Measurements from ENCODE around the gene HSPA12A. TPM values are rescaled to one million over a fixed set of nuclear protein-coding genes. Genes with fewer than 3 reads are reported as not detected.

Gene HSPA12A
- polyA plus RNA-seq, 4 donors: 19.9 to 49.7 (median 35.7) TPM

GRCh38 chr10:116744163-116744753, 1.9 kb upstream of the HSPA12A start:
- DNase-seq (ENCODE audit: low read depth in 4 of 4, low spot score in 3 of 4): no peak

DNA sequence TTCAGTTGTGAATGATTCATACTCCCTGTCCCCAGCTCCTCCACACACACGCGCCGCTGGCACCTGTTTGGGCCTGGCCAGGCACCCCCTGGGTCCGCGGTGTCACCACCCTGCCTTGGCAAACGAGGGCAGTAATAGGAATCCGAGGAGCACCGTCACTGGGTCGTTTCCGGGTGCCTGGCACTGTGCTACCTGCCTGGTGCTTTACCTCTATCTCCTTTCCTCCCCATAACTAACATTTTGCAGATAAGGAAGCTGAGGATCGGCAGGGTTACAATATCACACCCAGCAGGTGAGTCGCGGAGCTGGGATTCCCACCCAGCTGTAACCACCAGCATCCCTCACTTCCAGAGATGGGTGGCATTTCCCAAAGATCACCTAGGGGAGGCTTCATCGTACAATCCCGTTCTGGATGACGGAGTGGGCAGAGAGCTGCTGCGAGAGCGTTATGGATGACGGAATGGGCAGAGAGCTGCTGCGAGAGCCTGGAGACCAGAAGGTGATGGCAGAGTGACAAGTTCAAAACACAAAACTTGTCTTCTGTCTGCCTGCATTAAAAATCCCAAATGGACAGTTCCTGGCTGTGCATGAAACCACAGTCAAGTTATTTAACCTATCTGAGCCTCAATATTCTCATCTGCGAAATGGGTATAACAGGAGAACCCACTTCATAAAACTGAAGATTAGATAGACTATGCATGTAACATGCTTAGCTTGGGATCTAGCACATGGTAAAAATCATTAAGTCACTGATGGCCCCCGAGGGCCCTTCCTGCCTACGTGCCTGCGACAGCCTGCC, 1.1 kb upstream of the HSPA12A start:
- no peak for DNase-seq (ENCODE audit: low read depth in 4 of 4, low spot score in 3 of 4)

DNA sequence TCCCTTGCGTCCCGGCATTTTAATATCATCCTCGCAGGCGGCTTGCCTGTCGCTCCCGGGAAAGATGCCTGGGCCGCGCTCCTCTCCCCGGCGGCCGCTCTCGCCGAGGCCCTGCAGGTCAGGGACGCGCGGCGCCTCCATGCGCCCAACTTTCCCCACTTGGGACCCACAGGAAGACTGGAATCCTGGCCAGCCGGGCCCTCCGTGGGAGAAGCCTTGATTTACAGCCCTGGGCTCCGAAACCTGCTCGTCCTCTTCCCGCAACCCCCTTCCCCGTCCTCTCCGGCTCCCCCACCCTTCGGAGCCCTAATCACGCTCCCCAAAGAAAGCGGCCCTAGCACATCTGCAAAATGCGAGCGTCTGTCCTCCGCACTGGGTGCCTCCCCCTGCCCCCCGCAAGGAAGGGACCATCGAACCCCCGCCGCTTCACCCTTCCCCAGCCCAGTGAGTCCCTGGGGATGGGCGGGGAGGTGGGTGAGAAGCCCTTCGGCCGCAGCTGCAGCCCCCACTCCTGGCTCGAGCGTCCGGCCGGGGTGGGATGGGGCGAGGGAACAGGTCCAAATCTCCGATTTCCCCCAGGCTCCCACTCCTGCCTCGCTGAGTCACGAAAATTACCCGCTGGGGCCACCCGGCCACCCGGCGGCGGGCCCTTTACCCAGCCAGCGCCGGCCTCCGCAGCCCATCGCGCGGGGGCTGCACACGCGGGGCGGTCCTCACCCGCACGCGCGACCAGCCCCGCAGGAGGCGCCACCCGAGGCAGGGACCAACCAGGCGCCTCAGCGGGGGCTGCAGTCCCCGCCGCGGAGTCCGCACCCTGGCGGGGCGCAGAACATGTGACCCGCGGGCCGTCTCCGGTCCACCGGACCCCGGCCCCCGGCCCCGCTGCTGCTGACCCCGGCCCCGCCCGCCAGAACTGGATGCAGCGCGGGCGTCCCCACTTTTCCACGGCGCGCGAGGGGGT, 695 bp downstream of the HSPA12A start:
- no peak for DNase-seq (ENCODE audit: low read depth in 4 of 4, low spot score in 3 of 4)

GRCh38 chr10:116740971-116741370, 1.4 kb downstream of the HSPA12A start:
- no peak for DNase-seq (ENCODE audit: low read depth in 4 of 4, low spot score in 3 of 4)

GRCh38 chr10:116738339-116738738, 4.0 kb downstream of the HSPA12A start:
- DNase-seq (ENCODE audit: low read depth in 4 of 4, low spot score in 3 of 4): no peak

DNA sequence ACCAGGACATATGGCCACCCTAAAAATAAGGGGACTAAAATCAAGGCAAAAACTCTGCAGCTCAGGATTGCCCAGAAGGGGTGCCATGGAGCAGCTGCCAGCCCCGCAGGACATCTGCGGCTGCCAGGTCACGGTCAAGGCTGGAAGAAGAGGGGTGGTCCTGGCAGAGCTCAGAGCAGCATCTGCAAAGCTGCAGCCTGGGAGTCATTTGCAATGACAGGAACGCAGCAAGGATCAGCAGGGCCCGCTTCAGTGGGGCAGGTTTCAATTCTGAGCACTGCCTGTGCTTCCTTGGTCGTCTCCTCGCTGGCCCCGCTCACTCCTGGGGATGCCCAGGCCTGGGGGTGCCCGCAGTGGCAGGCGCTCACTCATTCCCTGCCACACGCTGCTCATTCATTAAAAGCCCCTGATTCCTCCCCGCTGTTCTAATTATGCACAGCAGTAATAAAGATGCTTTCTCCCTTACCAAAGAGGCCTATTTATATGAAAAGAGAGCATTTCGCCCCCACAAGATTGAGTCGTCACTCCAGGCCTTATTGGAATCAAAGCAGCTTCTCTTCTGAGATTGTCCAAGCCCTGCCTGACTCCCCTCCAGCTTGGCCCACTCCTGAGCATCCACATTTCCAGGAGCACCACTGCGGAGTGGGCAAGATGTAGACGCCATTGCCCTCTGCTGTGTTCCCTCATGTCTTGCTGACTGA, 4.6 kb downstream of the HSPA12A start:
- DNase-seq (ENCODE audit: low read depth in 4 of 4, low spot score in 3 of 4): no peak

- DNase-seq (ENCODE audit: low read depth in 4 of 4, low spot score in 3 of 4): no peak
Measured at GRCh38 chr10:116733566-116733965, 8.8 kb downstream of the HSPA12A start.

DNA sequence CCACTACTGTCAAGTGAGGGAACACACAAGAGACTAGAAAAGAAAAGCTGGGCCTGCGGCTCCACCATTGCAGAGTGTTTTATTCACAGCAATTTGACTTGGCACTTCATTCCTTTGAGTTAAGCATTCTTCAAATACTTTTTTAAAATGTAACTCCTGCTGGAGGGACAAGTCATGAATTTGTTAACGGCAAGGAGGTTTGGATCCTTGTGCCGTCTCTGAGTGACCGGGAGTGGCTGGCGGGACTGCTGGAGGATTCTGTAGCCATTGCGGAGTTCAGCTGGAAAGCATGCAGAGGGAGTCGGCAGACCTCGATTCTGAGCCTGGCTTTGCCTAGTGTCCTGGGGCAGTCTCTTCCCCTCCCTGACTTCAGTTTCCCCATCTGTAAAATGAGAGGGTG, 9.8 kb downstream of the HSPA12A start:
- DNase-seq (ENCODE audit: low read depth in 4 of 4, low spot score in 3 of 4): no peak

- DNase-seq (ENCODE audit: low read depth in 4 of 4, low spot score in 3 of 4): no peak
Measured at GRCh38 chr10:116730464-116731260, 11.7 kb downstream of the HSPA12A start.

DNA sequence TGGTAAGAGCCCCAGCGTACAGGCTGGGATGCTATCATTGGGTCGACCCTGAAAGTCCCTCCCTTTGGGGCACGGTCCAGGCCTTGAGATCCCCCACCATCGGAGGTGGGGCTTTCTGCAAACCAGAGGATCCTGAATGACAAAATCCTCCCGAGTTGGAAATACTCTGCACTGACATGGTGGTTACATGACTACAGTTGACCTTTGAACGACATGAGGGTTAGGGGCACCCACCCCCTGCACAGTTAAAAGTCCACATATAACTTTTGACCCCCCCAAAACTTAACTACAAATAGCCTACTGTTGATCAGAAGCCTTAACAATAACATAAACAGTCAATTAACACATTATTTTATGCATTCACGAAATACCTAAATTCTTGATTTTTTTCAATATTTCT, 13.1 kb downstream of the HSPA12A start:
- DNase-seq (ENCODE audit: low read depth in 4 of 4, low spot score in 3 of 4): no peak

- DNase-seq (ENCODE audit: low read depth in 4 of 4, low spot score in 3 of 4): no peak
Measured at GRCh38 chr10:116728526-116729096, 13.8 kb downstream of the HSPA12A start.

- no peak for DNase-seq (ENCODE audit: low read depth in 4 of 4, low spot score in 3 of 4)
Measured at GRCh38 chr10:116723428-116724281, 18.7 kb downstream of the HSPA12A start.

DNA sequence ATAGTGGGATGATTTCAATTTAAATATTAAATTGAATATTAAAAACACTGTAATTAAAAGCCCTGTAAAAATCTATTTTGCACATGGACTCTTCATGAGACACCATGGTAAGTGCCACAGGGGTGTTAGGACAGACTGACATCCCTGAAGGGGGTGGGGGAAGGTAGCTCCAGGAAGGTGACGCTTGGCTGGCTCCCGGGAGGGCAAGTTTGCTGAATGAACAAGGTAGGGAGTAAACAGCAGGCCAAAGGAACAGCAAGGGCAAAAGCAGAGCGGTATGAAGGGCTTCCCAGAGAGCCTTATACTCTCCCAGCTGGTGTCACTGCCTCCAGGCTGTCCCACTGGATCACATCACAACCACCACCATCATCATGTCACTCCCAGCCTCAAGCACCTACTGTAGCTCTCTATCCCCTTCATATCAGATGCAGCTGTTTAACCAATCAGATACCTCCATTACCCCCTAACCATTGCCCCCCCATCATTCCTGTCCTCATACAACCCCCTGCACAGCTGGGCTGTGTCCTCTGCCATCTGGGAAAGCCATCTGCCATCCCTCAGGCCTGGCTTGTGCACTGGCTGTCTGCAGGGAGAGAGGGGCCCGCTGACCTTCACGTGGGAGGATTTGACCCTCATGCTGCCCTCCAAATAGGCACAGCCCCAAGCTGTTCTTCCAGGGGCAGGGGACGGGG, 19.5 kb downstream of the HSPA12A start:
- no peak for DNase-seq (ENCODE audit: low read depth in 4 of 4, low spot score in 3 of 4)

DNA sequence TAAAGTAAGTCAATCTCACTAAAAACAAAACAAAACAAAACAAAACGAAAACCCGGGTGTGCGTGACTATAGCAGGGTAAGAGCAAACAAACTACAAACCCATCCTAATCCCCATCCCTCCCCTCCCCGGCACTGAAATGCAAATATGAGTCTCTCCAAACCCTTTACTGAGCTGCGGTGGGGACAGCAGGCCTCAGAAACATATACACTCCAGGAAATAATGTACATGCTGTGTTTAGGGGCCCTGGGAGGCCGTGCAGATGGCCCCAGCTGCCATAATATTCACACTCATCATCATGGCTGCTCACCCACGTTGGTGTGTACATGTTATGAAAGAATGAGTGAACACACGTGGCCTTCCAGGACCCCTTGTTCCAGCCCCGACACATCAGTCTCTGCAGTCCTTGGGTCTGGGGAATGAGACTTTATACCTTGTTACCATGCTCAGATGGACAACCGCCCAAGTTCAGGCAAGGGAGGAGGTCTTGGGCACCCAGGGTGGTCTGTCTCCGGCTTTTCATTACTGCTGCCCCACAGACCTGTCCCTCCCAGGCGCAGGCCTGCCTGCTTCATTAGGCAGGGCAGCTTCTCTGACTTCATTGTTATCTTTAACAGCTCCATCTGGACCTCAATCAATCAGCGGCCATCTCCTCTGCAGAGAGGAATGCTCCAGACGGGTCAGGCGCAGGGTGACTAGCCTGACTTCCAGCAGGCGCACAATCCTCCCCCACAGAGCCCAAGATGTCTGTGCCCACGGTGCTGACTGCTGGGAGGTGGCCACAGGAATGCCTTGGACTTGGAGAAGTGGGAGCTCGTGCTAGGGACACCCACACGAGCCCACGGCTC, 20.6 kb downstream of the HSPA12A start:
- DNase-seq (ENCODE audit: low read depth in 4 of 4, low spot score in 3 of 4): peak in 3 of 4 donors; percentile 58 to 78 (median 70)

GRCh38 chr10:116720668-116721546, 21.5 kb downstream of the HSPA12A start:
- DNase-seq (ENCODE audit: low read depth in 4 of 4, low spot score in 3 of 4): no peak

- no peak for DNase-seq (ENCODE audit: low read depth in 4 of 4, low spot score in 3 of 4)
Measured at GRCh38 chr10:116720241-116720643, 22.1 kb downstream of the HSPA12A start.

All from left renal pelvis (tissue), 4 donors.